Activated CD4-positive, alpha-beta T cell treated with anti-CD3 and anti-CD28 coated beads, Interleukin-2, amount 50 U/mL, for 16 hours (primary cell): ENCODE results near the gene IGF2.
"Not testable (repeated sequence)": the region's sequence is repeated elsewhere in the genome, so short reads cannot be mapped to it uniquely, and the experiment has no call there.

Experiments used
- DNase-seq: peaks from one replicate; pipeline ENCODE4 v3.0.0-alpha.2; 2020

The IGF2 gene

GRCh38 chr11:2136209-2136951, 2.8 kb downstream of the IGF2 start:
- DNase-seq, result no peak

GRCh38 chr11:2135648-2136201, 3.5 kb downstream of the IGF2 start:
- DNase-seq, result no peak

- DNase-seq, result no peak
Observed at GRCh38 chr11:2135018-2135569, 4.1 kb downstream of the IGF2 start.

GRCh38 chr11:2134022-2135010, 4.9 kb downstream of the IGF2 start:
- DNase-seq, result no peak

GRCh38 chr11:2133241-2134021, 5.8 kb downstream of the IGF2 start:
- no peak for DNase-seq

GRCh38 chr11:2132874-2133240, 6.3 kb downstream of the IGF2 start:
- no peak for DNase-seq

GRCh38 chr11:2132246-2132645, 6.9 kb downstream of the IGF2 start:
- DNase-seq, result no peak

- no peak for DNase-seq
Observed at GRCh38 chr11:2131371-2132236, 7.6 kb downstream of the IGF2 start.

GRCh38 chr11:2130881-2131352, 8.3 kb downstream of the IGF2 start:
- no peak for DNase-seq

- DNase-seq, result no peak
Observed at GRCh38 chr11:2129699-2130366, 9.4 kb downstream of the IGF2 start.

- no peak for DNase-seq
Observed at GRCh38 chr11:2129308-2129698, 9.9 kb downstream of the IGF2 start.

GRCh38 chr11:2128511-2129307, 10.5 kb downstream of the IGF2 start:
- DNase-seq, result no peak

- DNase-seq, result no peak
Observed at GRCh38 chr11:2128130-2128510, 11.1 kb downstream of the IGF2 start.

- no peak for DNase-seq
Observed at GRCh38 chr11:2127482-2128129, 11.6 kb downstream of the IGF2 start.

- DNase-seq, result no peak
Observed at GRCh38 chr11:2126520-2127085, 12.6 kb downstream of the IGF2 start.

GRCh38 chr11:2124736-2125484, 14.3 kb downstream of the IGF2 start:
- DNase-seq, result not testable (repeated sequence)

- DNase-seq, result no peak
Observed at GRCh38 chr11:2123628-2123960, 15.6 kb downstream of the IGF2 start.

- no peak for DNase-seq
Observed at GRCh38 chr11:2122907-2123627, 16.1 kb downstream of the IGF2 start.
